ENCODE measurements around the gene ATP5MC3.

- no peak for TF ChIP-seq EZH2phosphoT487 (IDR thresholded peaks at IDR 0.05; ENCODE audit: borderline replicate concordance, low read length)
- TF ChIP-seq CTCF (conservative IDR thresholded peaks at IDR 0.05; ENCODE audit: low read depth, low read length), result no peak
These were observed 13.0 kb downstream of the ATP5MC3 start for GRCh38 chr2:175168564-175168945.

Data from PC-3 (cell line).